NK-92 treated with Interleukin-12 subunit alpha and Interleukin-12 subunit beta, amount 100 ng/mL, for 24 hours (cell line): ENCODE results near the gene CYP4F12.
A peak's percentile ranks its signal among the peaks of the same experiment; 100 is the strongest.

Experiments used
- DNase-seq: peaks from one replicate; lab custom pipeline; 2025; lab: John Stamatoyannopoulos, UW

The CYP4F12 gene, protein sequence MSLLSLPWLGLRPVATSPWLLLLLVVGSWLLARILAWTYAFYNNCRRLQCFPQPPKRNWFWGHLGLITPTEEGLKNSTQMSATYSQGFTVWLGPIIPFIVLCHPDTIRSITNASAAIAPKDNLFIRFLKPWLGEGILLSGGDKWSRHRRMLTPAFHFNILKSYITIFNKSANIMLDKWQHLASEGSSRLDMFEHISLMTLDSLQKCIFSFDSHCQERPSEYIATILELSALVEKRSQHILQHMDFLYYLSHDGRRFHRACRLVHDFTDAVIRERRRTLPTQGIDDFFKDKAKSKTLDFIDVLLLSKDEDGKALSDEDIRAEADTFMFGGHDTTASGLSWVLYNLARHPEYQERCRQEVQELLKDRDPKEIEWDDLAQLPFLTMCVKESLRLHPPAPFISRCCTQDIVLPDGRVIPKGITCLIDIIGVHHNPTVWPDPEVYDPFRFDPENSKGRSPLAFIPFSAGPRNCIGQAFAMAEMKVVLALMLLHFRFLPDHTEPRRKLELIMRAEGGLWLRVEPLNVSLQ

DNA sequence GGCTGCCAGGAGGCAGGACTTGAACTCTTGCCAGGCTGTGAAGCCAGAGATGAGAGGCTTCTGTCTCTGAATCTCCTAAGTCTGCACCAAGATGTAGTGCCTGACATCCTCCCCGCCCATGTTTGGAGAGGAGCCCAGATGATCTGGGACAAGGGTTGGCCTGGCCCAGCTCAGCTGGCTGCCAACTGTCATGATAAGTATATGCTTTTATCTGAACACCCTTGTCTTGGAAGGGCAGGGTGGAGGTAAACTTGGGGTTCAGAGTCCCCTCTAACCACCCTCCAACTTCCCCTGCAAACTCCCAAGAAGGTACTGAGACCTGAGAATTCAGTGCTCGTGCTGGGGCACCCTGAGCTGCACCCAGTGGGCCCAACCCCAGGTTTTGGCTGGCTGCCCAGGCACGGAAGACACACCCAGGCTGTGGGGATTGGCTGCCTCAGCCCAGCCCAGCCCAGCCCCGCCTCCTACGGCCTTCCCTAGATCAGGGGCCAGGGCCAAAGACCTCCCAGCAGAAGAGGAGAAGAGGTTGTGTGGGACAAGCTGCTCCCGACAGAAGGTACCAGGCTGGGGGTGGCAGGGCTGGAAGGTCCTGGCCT, at the start of gene CYP4F12:
TSS of gene CYP4F12 (plus strand) at position 508 of the 596 bp plus-strand sequence. CDS start 443 bp downstream, outside the sequence.
- no peak for DNase-seq

DNA sequence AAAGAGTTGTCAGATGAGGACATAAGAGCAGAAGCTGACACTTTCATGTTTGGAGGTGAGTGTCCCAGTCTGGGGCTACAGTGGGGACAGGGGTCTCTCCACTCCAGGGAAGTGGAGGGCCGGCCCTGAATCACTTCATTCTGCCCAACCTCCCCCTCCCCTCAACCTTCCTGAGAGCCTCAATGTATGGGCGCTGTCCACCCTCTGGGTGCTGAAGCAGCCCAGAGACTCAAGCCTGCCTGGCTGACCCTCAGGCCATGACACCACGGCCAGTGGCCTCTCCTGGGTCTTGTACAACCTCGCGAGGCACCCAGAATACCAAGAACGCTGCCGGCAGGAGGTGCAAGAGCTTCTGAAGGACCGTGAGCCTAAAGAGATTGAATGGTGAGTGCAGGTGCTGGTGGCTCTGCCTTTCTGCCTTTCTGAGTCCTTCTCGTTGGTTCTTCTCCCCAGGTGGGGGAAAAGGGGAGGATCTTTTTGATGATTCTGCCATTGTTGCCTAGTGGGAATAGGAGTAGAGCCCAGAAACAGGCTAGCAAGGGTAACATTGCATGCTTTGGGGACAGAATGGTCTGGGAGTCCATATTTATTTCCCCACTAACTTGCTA, 49.1 kb upstream of the CYP4F12 start:
- DNase-seq = no peak

DNA sequence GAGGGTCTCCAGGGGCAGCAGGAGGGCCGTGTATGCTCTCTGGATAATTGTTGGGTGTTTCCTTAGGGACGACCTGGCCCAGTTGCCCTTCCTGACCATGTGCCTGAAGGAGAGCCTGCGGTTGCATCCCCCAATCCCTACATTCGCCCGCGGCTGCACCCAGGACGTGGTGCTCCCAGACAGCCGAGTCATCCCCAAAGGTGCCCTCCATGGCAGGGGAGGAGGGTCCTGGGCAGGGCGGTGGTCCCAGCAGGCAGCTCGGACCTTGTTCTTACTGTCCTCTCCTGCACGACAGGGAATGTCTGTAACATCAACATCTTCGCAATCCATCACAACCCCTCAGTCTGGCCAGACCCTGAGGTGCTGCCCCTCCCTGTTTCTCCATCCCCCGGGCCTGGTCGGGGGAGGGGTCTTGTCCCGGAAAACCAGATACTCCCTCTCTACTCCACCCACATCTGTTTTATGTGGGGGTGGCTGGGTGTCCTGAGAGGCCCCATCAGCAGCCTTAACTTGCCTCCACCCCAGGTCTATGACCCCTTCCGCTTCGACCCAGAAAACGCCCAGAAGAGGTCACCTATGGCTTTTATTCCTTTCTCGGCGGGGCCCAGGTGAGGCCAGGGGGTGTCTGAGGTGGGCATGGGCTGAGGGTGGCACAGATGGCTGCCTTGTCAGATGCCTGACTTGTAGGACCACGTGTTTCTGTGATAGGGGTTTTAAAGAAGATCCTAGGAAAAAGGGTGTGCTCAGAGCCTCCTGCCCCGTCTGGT, 44.5 kb upstream of the CYP4F12 start:
- no peak for DNase-seq

DNA sequence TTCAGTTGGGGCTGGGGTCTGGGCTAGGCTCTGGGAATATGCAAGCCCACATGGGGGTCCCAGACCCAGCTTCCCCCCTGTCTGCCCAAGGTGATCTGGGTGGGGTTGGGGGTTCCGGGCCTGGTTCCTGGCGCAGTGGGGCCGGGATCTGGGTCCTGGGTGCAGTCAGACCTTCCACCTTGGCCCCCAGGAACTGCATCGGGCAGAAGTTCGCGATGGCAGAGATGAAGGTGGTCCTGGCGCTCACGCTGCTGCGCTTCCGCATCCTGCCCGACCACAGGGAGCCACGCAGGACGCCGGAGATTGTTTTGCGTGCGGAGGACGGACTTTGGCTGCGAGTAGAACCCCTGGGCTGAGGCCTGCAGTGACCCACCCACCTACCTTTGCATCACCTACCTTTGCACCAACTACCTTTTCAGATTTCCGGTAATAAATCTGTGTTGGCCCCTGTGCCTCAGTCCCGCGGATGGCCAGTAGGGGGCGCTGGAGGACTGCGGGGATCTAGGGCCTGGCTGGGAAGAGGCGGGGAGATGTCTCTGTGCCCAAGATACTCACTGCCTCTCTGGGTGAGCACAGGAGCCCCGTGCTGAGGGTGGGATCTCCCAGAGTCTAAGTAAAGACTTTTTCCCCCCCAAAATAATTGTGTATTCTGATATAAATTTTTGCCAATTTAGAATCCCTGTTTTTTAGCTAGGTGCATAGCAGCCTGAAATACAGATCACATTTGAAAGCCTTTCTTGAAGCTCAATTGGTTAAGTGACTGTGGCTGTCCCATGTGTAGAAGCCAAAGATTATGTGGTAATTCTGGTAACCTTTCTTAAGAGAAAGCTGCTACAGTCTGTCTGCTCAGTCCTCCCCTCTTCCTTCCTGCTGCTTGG, 43.6 kb upstream of the CYP4F12 start:
- peak; percentile 62 for DNase-seq

DNA sequence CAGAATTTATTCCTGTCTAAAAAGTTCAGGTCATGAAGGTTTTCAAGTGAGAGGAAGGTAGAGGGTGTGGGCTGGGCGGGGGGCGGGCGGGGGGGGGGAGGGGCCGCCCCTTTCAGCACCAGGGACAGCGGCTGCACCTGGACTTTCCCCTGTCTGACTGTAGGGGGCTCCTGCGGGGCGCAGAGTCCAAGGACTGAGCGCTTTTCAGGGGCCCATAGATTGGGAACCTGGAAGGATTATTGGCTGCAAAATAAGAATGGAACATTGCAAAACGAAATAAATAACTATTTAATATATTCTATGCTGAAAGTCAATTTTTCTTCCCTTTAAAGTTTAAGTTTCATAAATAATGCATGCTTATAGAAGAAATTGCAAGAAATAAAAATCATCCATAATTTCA, 41.1 kb upstream of the CYP4F12 start:
- peak; percentile 15 for DNase-seq

DNA sequence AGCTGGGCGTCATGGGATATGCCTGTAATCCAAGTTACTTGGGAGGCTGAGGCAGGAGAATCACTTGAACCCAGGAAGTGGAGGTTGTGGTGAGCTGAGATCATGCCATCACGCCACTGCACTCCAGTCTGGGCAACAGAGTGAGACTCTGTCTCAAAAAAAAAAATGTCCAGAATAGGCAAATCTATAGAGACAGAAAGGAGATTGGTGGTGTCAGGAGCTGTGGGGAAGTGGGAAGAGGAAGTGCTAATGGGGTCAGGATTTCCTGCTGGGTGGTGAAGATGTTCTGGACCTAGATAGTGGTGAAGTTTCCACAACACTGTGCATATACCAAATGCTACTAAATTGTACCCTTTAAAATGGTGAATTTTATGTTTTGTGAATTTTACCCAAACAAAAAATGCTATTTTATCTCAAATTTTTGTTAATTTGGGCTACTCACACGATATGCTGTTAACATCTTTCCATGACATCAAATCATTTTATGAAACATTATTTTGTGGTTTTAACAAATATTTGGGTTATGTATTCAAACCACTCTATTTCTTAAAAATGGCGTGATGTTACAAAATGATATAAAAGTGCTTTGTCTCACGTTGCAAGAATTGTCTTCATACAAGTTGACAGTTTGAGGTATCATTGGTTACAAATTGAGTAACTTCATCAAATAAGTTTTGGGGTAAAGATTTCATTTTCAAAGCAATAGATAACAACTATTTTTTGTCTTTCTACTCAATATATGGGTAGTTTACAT, 39.6 kb upstream of the CYP4F12 start:
- no peak for DNase-seq

DNA sequence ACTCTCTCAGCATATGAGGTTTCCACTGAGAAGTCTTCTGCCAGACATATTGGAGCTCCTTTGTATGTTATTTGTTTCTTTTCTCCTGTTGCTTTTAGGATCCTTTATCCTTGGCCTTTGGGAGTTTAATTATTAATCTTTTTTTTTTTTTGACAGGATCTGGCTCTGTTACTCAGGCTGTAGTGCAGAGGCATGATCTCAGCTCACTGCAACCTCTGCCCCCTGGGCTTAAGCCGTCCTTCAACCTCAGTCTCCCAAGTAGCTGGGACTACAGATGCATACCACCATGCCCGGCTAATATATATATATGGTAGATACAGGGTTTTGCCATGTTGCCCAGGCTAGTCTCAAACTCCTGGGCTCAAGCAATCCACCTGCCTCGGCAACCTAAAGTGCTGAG, 38.8 kb upstream of the CYP4F12 start:
- DNase-seq = no peak

DNA sequence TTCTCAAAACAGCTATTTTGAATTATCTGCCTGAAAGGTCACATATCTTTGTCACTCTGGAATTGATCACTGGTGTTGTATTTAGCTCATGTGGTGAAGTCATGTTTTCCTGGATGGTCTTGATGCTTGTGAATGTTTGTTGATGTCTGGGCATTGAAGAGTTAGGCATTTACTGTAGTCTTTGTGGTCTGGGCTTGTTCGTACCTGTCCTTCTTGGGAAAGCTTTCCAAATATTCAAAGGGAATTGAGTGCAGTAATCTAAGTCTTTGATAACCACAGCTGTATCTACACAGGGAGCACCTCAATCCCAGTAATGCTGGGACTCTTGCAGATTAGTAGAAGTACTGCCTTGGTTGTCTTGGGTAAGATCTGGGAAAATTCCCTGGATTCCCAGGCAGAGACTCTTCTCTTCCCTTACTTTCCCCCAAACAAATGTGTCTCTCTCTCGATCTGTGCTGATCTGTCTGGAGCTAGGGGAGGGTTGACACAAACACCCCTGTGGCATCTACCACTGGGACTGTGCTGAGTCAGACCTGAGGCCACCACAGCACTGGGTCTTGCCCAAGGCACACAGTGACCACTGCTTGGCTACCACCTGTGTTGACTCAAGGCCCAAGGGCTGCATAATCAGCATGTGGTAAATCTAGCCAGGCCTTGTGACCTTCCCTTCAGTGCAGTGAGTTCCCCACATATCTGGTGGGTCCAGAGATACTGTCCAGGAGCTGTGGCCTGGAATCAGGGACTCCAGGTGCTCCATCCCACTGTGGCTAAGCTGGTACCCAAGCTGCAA, 37.7 kb upstream of the CYP4F12 start:
- no peak for DNase-seq

DNA sequence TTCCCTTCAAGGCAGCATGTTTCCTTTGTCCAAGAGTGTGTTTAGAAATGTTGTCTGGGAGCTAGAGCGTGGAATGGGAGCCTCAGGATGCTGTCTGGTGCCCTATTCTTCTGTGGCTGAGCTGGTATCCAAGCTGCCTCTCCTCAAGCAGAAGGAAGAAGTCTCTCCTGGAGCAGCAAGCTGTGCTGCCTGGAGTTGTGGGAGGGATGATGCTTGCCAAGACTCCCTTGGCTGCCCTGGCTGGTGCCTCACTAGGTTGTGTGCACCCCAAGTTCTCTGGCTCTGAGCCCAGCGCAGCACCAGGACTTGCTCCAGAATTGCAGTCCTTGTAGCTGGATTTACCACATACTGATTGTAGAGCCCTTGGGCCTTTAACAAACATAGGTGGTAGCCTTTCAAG, 36.9 kb upstream of the CYP4F12 start:
- no peak for DNase-seq

DNA sequence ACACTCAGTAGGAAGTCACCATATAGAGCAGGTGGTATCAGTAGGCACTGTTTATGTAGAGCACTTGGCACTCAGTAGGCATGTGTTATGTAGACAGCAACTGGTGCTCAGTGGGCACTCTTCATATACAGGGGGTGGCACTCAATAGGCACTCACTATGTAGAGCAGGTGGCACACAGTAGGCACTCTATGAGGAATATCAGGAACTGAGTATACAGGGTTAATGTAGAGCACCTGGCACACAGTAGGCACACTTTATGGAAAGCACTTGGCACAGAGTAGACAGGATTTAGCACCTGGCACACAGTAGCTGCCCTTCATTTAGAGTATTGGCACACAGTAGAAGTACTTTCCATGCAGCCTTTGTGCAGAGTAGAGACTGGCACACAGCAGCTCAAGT, 33.3 kb upstream of the CYP4F12 start:
- no peak for DNase-seq

DNA sequence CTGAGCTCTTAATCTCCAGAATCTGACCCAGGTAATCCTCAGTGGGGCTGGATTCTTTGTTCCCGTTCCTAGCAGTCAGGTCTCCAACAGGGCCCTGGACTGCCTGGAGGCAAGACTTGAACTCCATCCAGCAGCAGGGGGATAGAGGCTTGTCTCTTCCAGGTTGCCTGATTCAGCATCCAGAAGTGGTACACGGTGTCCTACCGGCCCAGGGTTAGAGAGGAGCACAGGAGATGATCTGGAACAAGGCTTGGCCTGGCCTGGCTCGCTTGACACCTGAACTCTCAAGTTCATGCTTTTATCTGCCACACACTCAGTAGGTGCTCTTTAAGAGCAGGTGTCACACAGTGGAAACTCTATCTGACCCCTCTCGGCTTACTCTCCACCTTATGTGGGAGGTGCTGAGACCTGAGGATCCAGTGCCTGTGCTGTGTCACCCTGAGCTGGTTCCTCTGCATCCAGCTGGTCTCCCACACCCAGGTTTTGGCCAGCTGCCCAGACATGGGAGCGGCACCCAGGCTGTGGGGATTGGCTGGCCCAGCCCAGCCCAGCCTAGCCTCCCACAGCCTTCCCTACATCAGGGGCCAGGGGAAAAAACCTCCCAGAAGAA, 32.5 kb upstream of the CYP4F12 start, which contains the start of gene CYP4F3:
TSS of gene CYP4F3 (plus strand) at position 604 of the 610 bp plus-strand sequence. CDS start 519 bp downstream, outside the sequence.
- DNase-seq = no peak

DNA sequence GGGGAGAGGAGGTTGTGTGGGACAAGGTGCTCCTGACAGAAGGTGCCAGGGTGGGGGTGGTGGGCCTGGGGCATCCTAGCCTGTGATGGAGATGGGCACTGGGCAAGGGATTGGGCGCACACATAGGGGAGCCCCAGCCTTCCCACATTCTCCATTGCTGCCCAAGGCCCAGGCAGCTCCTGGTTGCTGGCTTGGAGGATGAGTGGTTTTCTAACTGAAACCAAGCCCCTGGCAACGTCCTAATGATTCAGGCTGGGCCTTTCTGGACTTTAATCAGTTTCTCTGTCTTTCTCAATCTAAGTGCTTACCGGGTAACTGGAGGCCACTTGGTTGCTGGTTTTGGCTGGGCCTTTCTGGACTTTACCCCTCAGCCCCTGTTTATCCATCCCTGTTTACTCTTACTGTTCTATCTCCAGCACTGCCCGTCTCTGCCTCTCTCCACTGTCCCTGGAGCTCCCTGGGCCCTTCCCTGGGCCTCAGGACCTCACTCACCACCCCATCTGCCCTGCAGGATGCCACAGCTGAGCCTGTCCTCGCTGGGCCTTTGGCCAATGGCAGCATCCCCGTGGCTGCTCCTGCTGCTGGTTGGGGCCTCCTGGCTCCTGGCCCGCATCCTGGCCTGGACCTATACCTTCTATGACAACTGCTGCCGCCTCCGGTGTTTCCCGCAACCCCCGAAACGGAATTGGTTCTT, 31.8 kb upstream of the CYP4F12 start:
- no peak for DNase-seq

DNA sequence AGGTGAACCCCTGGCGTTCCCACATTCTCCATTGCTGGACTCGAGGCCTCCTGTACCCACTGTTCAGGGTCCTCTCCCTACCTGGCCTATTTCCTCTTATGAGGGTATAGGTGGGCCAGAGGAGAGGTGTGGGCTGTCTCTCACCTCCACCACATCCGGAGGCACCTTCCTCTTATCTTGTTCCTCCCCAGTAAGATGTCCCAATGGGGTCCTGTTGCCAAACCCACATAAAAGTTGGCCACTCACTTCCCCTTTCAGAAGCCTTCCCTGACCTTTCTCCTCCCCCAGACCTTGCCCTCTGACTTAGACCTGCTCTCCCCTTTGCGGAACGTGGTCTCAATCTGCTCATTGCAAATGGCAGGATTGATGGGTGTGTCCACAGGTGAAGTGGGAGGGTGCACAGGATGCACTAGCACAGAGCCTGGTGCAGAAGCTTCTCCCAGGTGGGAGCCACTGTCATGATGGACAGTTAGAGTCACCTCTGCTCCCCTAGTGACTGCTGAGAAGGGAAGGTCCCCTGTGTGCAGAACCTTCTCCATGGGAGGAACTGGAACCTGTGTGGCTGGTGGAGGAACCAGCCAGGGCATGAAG, 30.9 kb upstream of the CYP4F12 start:
- DNase-seq = no peak

DNA sequence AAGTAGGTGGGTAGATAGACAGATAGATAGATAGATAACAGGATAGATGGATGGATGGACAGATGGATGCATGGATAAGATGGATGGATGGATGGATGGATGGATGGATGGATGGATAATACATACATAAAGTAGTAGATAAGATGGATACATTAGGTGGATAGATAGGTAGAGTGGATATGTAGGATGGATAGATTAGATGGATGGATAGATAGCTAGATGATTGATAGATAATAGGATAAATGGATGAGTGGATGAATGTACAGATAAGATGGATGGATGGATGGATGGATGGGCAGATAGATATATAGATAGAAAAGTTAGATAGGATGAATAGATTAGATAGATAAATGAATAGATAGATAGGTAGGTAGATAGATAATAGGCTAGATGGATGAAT, 30.1 kb upstream of the CYP4F12 start:
- DNase-seq = no peak

DNA sequence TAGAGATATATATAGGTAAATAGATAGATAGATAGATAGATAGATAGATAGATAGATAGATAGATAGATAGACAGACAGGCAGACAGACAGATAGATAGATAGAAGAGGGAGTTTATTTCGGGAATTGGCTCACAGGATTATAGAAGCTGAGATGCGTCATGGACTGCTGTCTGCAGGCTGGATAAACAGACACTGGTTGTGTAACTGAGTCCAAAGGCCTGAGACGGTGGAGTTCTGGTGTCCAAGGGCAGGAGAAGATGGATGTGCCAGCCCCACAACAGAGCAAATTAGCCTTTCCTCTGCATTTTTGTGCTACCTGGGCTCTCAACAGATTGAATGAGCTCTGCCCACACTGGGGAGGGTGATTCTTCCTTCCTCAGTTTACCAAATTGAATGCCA, 29.5 kb upstream of the CYP4F12 start:
- DNase-seq = no peak

DNA sequence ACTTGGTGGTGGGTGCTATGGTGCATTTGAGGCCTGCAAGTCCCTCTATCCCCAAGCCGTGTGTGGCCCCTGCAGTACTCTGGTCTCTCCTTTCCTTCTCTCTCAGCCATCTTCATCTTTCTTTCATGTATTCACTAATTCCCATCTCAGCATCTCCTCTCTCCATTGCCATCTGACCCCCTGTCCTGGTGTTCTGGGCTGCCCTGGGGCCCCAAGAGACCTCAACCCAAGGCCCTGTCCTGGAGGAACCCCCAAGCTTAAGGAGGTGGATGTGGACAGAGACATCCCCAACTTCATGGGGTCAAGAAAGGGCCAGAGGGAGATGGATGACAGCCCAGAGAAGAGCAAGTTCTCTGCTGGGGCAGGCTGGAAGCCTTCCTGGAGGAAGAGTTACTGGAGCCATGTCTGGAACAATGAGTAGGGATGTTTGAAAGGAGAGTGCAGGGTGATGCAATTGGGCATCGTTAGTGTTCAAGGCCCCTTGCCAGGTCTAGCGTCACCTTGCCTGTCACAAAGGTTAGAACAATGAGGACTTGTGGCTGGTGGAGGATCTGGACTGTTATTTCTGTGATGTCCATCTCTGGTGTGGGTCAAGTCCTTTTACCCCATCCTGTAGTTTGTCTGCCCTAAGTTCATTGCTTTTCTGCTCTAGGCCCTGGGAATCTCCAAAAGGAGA, 28.7 kb upstream of the CYP4F12 start:
- DNase-seq = no peak

DNA sequence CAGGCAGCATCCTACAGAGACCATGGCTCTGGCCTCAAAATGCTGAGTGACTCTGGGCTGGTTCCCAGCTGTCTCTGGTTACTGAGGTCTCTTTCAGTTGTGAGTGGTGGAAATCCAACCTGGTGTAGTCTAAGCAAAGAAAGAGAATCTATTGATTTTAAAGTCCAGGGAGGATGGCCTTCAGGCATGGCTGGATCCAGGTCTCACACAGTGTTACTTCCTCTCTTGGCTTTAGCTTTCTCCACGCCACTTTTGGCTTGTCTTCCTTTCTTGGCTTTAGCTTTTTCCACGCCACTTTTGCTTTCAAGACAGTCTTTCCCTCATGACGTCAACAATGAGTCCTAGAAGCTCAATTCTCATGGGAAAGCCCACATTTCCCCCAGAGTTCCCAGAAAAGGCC, 28.1 kb upstream of the CYP4F12 start:
- DNase-seq = no peak

DNA sequence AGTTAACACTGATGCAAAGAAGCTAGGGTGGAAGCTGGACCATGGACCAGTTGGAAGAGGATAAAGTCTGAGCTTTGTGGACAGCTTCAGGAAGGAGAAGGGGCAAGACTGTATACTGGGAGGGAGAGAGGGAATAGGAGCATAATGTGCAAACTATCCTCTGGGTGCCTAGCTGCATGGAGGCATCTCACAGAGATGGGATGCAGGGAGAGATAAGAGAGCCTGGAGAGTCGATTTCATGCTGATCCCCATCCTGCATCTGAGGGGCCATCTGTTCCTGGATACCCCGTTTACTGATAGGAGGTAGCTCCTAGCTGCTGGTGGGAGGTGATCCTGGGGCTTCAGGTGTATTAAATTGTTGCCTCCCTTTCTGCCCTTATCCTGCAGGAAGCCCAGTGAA, 23.4 kb upstream of the CYP4F12 start:
- DNase-seq = no peak
